ENCODE results near the gene RAB7B. TPM values are rescaled to one million over a fixed set of nuclear protein-coding genes. Genes with fewer than 3 reads are reported as not detected.

Gene RAB7B
- total RNA-seq, 4 donors from 2014 or later, result 0.26 to 22.5 (median 8.0) TPM

GRCh38 chr1:206004826-206005225, 1.6 kb upstream of the RAB7B start:
- DNase-seq, result no peak
- H3K4me3 ChIP-seq, result no peak overlapping the region
- no peak overlapping the region for H3K27ac ChIP-seq
- H3K4me1 ChIP-seq, result no peaks in the 10 kb centered on the region
- H3K36me3 ChIP-seq, result no peaks in the 10 kb centered on the region
- TF ChIP-seq POLR2A (IDR thresholded peaks at IDR 0.05) (no peak), CTCF (IDR thresholded peaks at IDR 0.05) (no peak)
- H3K27me3 ChIP-seq, result no peaks in the 10 kb centered on the region
- intact Hi-C loops (cut with DNase I; ENCODE audit: low total_unique reads), result no loop called here
- no peaks in the 10 kb centered on the region for H3K9me3 ChIP-seq

GRCh38 chr1:206003854-206004800, 932 bp upstream of the RAB7B start:
- Histone ChIP-seq H3K36me3 (no peaks in the 10 kb centered on the region), H3K27me3 (no peaks in the 10 kb centered on the region), H3K4me3 (no peak overlapping the region), H3K9me3 (no peaks in the 10 kb centered on the region), H3K4me1 (no peaks in the 10 kb centered on the region), H3K27ac (peak overlapping the region; percentile 79 to 86)
- no peak for TF ChIP-seq CTCF (IDR thresholded peaks at IDR 0.05)
- no peak for TF ChIP-seq POLR2A (IDR thresholded peaks at IDR 0.05)
- intact Hi-C loops (cut with DNase I; ENCODE audit: low total_unique reads), result no loop called here
- DNase-seq, result no peak

GRCh38 chr1:206002160-206002559, 1.0 kb downstream of the RAB7B start:
- peak overlapping the region; percentile 11 to 21 for H3K4me3 ChIP-seq
- TF ChIP-seq POLR2A (IDR thresholded peaks at IDR 0.05), result no peak
- no peak for TF ChIP-seq CTCF (IDR thresholded peaks at IDR 0.05)
- H3K27me3 ChIP-seq, result no peaks in the 10 kb centered on the region
- no peak for DNase-seq
- H3K36me3 ChIP-seq, result no peaks in the 10 kb centered on the region
- H3K9me3 ChIP-seq, result no peaks in the 10 kb centered on the region
- no peaks in the 10 kb centered on the region for H3K4me1 ChIP-seq
- H3K27ac ChIP-seq, result peak overlapping the region; percentile 79 to 86
- intact Hi-C loops (cut with DNase I; ENCODE audit: low total_unique reads), result no loop called here

- DNase-seq, result peak; percentile 41 to 48
- H3K4me3 ChIP-seq, result peak overlapping the region in 1 of 2 donors; percentile 8
- H3K4me1 ChIP-seq, result no peaks in the 10 kb centered on the region
- intact Hi-C loops (cut with DNase I; ENCODE audit: low total_unique reads), result no loop called here
- H3K27me3 ChIP-seq, result no peaks in the 10 kb centered on the region
- no peak for TF ChIP-seq CTCF (IDR thresholded peaks at IDR 0.05)
- TF ChIP-seq POLR2A (IDR thresholded peaks at IDR 0.05), result no peak
- no peaks in the 10 kb centered on the region for H3K9me3 ChIP-seq
- peak overlapping the region; percentile 79 to 86 for H3K27ac ChIP-seq
- H3K36me3 ChIP-seq, result no peaks in the 10 kb centered on the region
Observed at GRCh38 chr1:206001476-206001888, 1.7 kb downstream of the RAB7B start.

GRCh38 chr1:206000641-206001339, 2.4 kb downstream of the RAB7B start:
- Histone ChIP-seq H3K9me3 (no peaks in the 10 kb centered on the region), H3K4me1 (no peaks in the 10 kb centered on the region), H3K27ac (no peak overlapping the region), H3K27me3 (no peaks in the 10 kb centered on the region), H3K36me3 (no peaks in the 10 kb centered on the region), H3K4me3 (no peak overlapping the region)
- TF ChIP-seq CTCF (IDR thresholded peaks at IDR 0.05), result no peak
- TF ChIP-seq POLR2A (IDR thresholded peaks at IDR 0.05), result no peak
- no peak for DNase-seq
- intact Hi-C loops (cut with DNase I; ENCODE audit: low total_unique reads), result no loop called here

Data from uterus (tissue), 4 donors.